ENCODE data around the gene IL1RAPL1.

The IL1RAPL1 gene

GRCh38 chrX:29834311-29834710, 1247.1 kb downstream of the IL1RAPL1 start:
- no peak for DNase-seq

DNA sequence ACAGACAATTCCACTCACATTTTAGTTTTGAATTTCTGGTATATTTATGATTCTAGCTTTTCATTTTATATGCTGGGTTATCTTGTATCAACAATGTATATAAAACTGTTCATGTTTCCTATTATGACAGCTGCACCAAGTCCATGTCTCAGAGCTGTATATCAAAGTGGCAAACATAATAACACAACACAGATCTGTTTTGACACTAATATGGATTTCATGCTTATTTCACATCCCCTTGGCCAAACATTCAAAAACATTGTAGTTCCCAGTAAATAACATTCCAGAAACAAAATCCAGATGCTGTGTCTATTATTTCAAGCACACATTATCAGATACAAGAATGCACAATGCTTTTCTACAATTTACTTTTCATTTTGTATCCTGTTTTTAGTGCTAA, 1247.5 kb downstream of the IL1RAPL1 start:
- no peak for DNase-seq

DNA sequence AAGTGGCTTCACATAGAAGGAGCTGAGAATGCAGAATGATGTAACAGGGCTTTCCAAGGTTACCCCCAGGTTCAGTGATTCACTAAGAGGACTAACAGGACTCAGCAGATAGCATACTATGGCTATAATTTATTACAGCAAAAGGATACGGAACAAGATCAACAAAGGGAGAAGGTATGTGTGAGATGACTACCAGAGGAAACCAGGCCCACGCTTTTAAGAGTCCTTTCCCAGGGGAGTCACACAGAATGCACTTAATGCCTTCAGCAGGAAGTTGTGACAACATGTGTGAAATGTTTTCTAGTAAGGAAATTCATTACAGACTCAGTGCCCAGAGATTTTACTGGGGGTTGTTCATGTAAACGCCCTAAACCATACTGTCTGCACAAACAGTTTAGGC, 1254.5 kb downstream of the IL1RAPL1 start:
- no peak for DNase-seq

DNA sequence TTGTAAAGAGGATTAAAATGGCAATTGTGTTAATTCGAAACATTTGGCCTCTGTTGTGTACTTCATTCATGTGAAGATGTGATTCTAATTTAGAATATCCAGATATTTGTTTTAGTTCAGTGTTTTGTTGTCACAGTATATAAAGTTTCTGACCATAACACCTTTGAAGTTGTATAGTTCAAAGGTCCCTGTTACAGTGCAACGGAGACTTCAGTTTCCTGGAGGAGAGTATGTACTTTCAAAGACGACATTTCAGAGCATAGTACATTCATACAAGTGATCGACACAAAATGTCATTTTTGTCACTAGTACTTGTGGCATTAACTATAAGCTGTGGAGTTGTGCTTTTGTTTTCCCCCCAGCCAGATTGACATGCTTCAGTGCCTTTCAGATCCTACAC, 1255.3 kb downstream of the IL1RAPL1 start:
- DNase-seq, result no peak

DNA sequence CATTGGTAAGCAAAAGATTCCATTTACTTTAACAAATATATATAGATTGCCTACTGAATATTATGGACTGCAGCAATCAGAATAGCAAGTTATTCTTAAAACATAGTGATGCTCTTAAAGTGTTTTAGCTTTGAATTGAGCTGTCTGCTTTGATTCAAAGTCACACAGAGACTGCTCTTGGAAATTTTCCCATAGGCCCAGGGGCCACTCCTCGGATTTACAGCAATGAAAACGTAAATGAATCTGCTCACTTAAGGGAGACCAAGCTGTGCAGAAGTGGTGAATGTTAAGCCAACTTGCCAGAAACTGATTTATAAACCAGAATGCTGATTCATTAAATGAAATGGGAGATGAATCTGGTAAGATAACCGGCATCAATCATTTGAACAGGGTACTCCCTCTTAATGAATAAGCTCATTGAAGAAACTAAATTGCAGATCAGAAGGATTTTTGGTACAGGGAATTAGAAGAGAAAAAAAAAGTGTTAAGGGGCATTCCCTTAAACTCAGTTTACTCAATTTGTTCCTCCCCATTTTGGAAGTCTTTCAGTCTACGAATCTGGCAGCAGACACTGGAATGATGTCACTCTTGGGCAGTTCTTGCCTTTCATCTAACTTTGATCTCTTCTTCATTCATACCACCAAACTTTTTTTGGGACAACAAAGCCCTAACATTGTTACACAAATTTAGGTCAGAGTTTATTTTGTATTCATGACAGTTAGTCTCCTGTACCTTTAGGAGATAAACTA, 1264.8 kb downstream of the IL1RAPL1 start:
- no peak for DNase-seq

DNA sequence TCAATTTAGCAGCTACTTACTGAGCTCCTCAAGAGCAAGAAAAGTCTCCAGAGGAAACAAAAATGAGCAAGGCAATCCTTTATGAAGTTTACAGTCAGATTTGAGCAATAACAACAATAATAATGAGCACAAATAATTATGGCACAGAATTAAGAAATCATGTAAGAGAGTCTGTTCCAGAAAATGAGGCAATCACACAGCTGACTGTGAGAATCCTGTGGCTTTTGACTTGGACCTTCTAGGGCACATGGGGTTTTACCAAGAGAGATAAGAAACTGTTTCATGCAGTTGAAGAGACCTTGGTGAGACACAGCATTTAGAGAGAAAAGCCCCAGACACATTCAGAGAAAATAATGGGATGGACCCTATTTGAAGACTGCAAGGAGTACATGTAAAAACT, 1265.5 kb downstream of the IL1RAPL1 start:
- no peak for DNase-seq

DNA sequence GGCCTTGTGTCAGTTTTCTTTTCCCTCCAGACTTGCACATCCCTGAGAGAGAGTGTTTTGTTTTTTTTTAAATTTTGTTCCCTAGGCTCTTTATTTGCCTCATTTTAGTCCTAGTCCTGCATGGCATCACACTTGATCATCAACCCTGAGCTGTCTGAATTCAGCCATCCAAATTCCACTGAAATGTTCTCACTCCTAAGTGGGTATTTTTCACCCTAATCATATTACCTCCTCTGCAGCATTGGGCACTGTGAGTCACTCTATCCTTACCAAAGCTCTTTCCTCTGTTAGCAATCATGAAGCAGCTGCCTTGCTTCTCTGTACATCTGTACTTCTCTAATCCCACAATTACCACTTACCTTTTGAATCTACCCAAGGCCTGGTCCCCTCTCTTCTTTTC, 1271.5 kb downstream of the IL1RAPL1 start:
- no peak for DNase-seq

- DNase-seq, result no peak
Observed at GRCh38 chrX:29862126-29862677, 1275.0 kb downstream of the IL1RAPL1 start.

- DNase-seq, result no peak
Observed at GRCh38 chrX:29867971-29868370, 1280.7 kb downstream of the IL1RAPL1 start.

- no peak for DNase-seq
Observed at GRCh38 chrX:29869837-29870236, 1282.6 kb downstream of the IL1RAPL1 start.

DNA sequence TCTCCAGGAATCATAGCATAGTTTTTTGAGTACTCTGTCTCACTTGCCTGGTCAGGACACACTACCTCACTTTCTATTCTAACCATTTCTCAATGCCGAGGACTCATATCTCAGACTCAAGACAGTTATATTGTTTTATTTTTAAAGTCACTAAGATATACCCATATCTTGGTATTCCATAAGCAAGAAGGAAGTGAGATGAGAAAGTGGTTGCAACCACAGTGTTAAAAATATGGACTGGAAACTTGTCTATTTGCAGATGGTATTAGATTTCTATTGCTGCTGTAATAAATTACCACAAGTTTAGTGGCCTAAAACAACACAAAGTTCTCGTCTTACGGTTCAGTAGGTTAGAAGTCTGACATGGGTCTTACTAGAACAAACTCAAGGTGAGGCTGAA, 1283.4 kb downstream of the IL1RAPL1 start:
- DNase-seq, result no peak

DNA sequence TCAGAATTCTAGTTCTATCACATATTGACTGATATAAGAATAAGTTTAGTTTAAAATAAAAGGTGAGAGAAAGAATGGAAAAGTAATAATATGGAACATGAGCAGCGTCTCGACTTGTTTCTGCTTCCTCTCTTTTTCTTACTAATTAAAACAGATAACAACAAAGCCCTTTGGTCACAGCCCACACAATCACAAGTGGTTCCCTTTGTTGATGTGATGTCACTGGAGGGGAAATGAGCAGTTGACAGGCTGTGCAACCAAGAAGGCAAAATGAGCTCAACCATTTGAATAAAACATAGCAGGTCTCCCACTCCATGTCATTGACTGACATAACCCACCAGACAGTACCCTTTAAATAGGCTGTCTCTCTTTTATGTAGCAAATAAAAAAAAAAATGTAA, 1285.6 kb downstream of the IL1RAPL1 start:
- DNase-seq, result no peak

DNA sequence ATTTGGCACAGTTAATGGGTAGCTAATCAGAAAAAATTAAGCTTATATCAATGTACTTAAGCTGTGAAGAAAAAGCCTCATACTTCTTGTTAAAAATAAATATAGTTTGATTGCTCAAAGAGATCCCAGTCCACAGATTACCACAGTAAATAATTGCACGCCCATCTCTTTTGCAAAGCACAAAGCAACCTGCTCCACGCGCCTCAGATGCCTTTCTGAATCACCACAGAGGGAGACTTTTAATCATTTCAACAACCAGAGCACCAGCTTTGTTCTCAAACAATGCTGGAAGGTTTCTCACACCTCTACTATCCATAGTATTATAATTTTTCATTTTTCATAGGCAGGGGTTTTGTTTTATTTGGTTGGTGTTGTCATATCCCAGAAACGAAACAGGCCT, 1289.5 kb downstream of the IL1RAPL1 start:
- no peak for DNase-seq

DNA sequence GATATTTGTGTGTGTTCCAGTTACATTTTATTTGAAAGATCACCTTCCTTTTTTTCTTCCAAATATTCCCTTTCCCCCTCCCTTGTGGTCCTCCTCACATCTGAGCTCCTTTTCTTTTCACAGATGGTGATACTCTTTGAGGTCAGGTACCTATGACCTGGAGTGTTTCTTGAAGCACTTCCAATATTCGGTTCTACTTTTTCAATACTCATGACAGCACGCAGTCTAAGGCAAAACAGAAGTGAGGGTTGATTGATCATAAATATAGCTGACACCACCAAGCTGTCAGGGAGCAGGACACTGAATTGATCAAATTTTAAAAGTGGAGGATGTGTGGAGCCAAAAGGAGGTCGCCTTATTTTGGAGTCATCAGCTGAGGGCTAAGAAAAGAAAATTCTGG, 1293.7 kb downstream of the IL1RAPL1 start:
- DNase-seq, result no peak

DNA sequence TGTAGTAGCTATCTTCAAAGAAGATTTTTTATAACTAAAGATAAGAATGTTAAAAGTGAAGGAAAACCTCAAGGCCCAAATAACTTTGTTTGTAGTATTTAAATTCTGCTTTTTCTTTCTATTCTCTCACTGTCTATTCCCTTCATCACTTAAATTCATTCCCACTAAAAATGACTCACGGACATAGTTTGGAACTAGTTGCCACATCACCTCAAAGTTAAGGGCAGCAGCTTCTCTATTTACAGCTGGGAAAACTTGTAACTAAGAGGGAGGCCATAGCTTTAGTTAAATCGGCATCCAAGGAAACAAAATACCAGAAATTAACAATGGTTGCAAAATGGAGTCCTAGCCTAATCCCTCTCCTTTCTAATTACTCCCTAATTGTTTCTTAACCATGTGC, 1302.8 kb downstream of the IL1RAPL1 start:
- no peak for DNase-seq

GRCh38 chrX:29890646-29891200, 1303.5 kb downstream of the IL1RAPL1 start:
- DNase-seq, result no peak

- DNase-seq, result no peak
Observed at GRCh38 chrX:29902004-29902403, 1314.8 kb downstream of the IL1RAPL1 start.

- no peak for DNase-seq
Observed at GRCh38 chrX:29903360-29903759, 1316.1 kb downstream of the IL1RAPL1 start.

- no peak for DNase-seq
Observed at GRCh38 chrX:29911673-29912072, 1324.4 kb downstream of the IL1RAPL1 start.

- DNase-seq, result no peak
Observed at GRCh38 chrX:29913647-29914046, 1326.4 kb downstream of the IL1RAPL1 start.

GRCh38 chrX:29922607-29923006, 1335.4 kb downstream of the IL1RAPL1 start:
- DNase-seq, result no peak

DNA sequence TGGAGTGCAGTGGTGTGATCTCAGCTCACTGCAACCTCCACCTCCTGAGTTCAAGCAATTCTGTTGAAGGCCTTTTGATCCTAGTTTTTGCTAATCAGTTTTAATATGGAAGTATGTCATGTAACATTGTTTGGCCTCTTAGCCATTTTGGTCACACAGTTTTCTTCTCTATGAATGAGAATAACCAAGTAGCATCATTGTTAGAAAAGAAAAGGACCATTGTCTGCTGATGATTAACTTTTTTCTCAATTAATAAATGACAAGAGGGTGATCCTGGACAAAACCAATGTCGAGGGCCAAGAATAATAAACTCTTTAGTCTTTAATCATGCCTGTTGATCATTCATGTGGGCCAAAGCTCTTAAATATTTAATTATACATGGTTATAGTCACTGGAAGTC, 1338.8 kb downstream of the IL1RAPL1 start:
- DNase-seq, result no peak

GRCh38 chrX:29926659-29927058, 1339.4 kb downstream of the IL1RAPL1 start:
- no peak for DNase-seq

GRCh38 chrX:29935455-29935854, 1348.2 kb downstream of the IL1RAPL1 start:
- no peak for DNase-seq

GRCh38 chrX:29940750-29941149, 1353.5 kb downstream of the IL1RAPL1 start:
- no peak for DNase-seq
